K562 (cell line): ENCODE measurements around the gene HDLBP. TPM values are rescaled to one million over a fixed set of nuclear protein-coding genes. Genes with fewer than 3 reads are reported as not detected.

Experiments
- ATAC-seq: fragments of 200-7000 bp; cut with Tn5 transposase; 3 replicates; pipeline ENCODE4 v1.9.1; 2020; ENCODE audit warnings: moderate library complexity
- BruUV-seq: library from RNA; stranded (reverse); fragments of 400-500 nt; replicated peaks from 2 replicates; lab custom pipeline; 2021; lab: Mats Ljungman, UMichigan
- CTCF ChIA-PET: fragments of 300-600 bp; formaldehyde crosslinking; extraction: SDS; loops from one replicate; lab custom pipeline; 2021; ENCODE audit warnings: low intra/inter-chr PET ratio; lab: Yijun Ruan, JAX
- POLR2A ChIA-PET: fragments of 300-600, 350-650 bp; sonication (Branson Sonifier 250); formaldehyde crosslinking; extraction: SDS; loops from one replicate; lab custom pipeline; 2021; ENCODE audit warnings: antibody characterized with exemption, inconsistent platforms; lab: Yijun Ruan, JAX
- DNase-seq, 4 experiments: peaks; one replicate each; pipeline versions ENCODE4 v3.0.0 to v3.0.0-alpha.2; 2011 to 2018; ENCODE audit warnings: low spot score in 3 of 4, mixed read lengths in 3 of 4; ENCODE audit errors: extremely low read depth in 1 of 4
- FAIRE-seq: peaks from 2 replicates; lab custom pipeline; 2011; peaks lifted over from hg19 to GRCh38; lab: Jason Lieb, UNC
- H2AFZ ChIP-seq: 2 replicates; pipeline ENCODE4 v1.6.0; 2011; ENCODE audit warnings: low read depth, low read length, control low read depth, inconsistent platforms
- H3K27ac ChIP-seq: fragments of 200-600 bp; 3 replicates; pipeline ENCODE4 v1.8.0; 2011; ENCODE audit warnings: low read depth, mild to moderate bottlenecking, control low read depth, inconsistent platforms, low read length, moderate library complexity, mixed read lengths; ENCODE audit errors: extremely low read depth
- H3K27me3 ChIP-seq, 2 experiments: fragments of 300-600 bp in 1 of 2; 2 replicates in 1 of 2; 3 replicates in 1 of 2; pipeline versions ENCODE4 v1.6.0 to v1.8.0; 2011; ENCODE audit warnings: inconsistent platforms in 2 of 2, low read length in 2 of 2, mild to moderate bottlenecking in 1 of 2, mixed read lengths in 1 of 2, moderate library complexity in 1 of 2; ENCODE audit not compliant: control insufficient read depth in 2 of 2, insufficient read depth in 2 of 2
- H3K36me3 ChIP-seq: fragments of 300-600 bp; 3 replicates; pipeline ENCODE4 v1.8.0; 2011; ENCODE audit warnings: mild to moderate bottlenecking, low read length, inconsistent platforms; ENCODE audit not compliant: control insufficient read depth, insufficient read depth
- H3K4me1 ChIP-seq, 2 experiments: fragments of 200-600 bp in 1 of 2; replicated peaks in 1 of 2; 2 replicates in 1 of 2; 3 replicates in 1 of 2; pipeline versions ENCODE4 v1.5.1 to v1.8.0; 2011; ENCODE audit warnings: inconsistent platforms in 2 of 2, low read length in 2 of 2, mild to moderate bottlenecking in 1 of 2, mixed read lengths in 1 of 2, moderate library complexity in 1 of 2; ENCODE audit not compliant: control insufficient read depth in 2 of 2, insufficient read depth in 2 of 2
- H3K4me2 ChIP-seq: 2 replicates; pipeline ENCODE4 v1.6.1; 2011; ENCODE audit warnings: low read length, control low read depth, inconsistent platforms, mixed read lengths; ENCODE audit not compliant: insufficient read depth
- H3K4me3 ChIP-seq: fragments of 200-600 bp; sonication (generic), shearing (Covaris generic); 2 replicates; pipeline ENCODE4 v1.5.1; 2016; ENCODE audit warnings: control low read depth, inconsistent platforms
- H3K79me2 ChIP-seq: fragments of 200-600 bp; 3 replicates; pipeline ENCODE4 v1.8.0; 2011; ENCODE audit warnings: low read length, inconsistent platforms; ENCODE audit not compliant: control insufficient read depth, insufficient read depth
- H3K9ac ChIP-seq, 2 experiments: 2 replicates each; pipeline versions ENCODE4 v1.6.0 to v1.6.1; 2011; ENCODE audit warnings: low read depth in 2 of 2, low read length in 2 of 2, control low read depth in 1 of 2, inconsistent platforms in 1 of 2, mild to moderate bottlenecking in 1 of 2, mixed read lengths in 1 of 2; ENCODE audit not compliant: insufficient read depth in 1 of 2
- H3K9me1 ChIP-seq: one replicate; pipeline ENCODE4 v1.6.0; 2011; ENCODE audit warnings: inconsistent platforms, mild to moderate bottlenecking, low read length, moderate library complexity; ENCODE audit not compliant: control insufficient read depth, insufficient read depth
- H3K9me3 ChIP-seq: replicated peaks from 2 replicates; pipeline ENCODE4 v1.5.1; 2011; ENCODE audit warnings: low read depth, low read length, inconsistent platforms; ENCODE audit not compliant: control insufficient read depth, insufficient read depth
- H4K20me1 ChIP-seq: replicated peaks from 2 replicates; pipeline ENCODE4 v1.6.1; 2011; ENCODE audit warnings: low read length, inconsistent platforms, mixed read lengths; ENCODE audit not compliant: control insufficient read depth, insufficient read depth
- POLR2G ChIP-seq: fragments of 200-400 bp; formaldehyde crosslinking; IDR thresholded peaks from 2 replicates; pipeline ENCODE4 v1.6.1; 2017; ENCODE audit warnings: low read depth, mild to moderate bottlenecking, antibody characterized with exemption, low read length, moderate library complexity
- ZNF785 ChIP-seq: fragments of 250-450 bp; sonication (Bioruptor Pico); IDR thresholded peaks from 2 replicates; pipeline ENCODE4 v1.4.0; 2020; ENCODE audit warnings: mild to moderate bottlenecking
- WGBS: fragments of 100-300 bp; shearing (Covaris generic); methylation state at CpG from one replicate; pipeline ENCODE4 v1.1.6; 2016; ENCODE audit warnings: low coverage, mixed read lengths; ENCODE audit not compliant: insufficient coverage; ENCODE audit errors: missing lambda C conversion rate; 5-methylcytosine and 5-hydroxymethylcytosine counted together
- in situ Hi-C: fragments of 300-500 bp; cut with MboI; formaldehyde crosslinking; loops from 4 replicates; pipeline ENCODE4 v1.15.0; 2018; ENCODE audit warnings: inconsistent platforms, mixed read lengths
- intact Hi-C: fragments of 100-400 bp; cut with micrococcal nuclease; formaldehyde crosslinking; loops from 2 replicates; pipeline ENCODE4 v1.14.2; 2022
- polyA plus RNA-seq, 8 experiments: library from polyadenylated mRNA; depleted of rRNA in 4 of 8; stranded (reverse) in 5 of 8; unstranded in 3 of 8; fragments of >200 nt; fragmentation: Nextera tagmentation in 2 of 8; fragmentation: Illumina TruSeq in 1 of 8; extraction: Ambion mirVana in 2 of 8; extraction: Trizol in 1 of 8; gene quantifications; 2 replicates each; pipeline versions ENCODE4 v1.2.1 to v1.2.3, GENCODE V29; 2011 to 2014; ENCODE audit warnings: inconsistent platforms in 1 of 8, missing spikeins in 1 of 8
- total RNA-seq, 7 experiments: library from RNA; depleted of rRNA in 6 of 7; stranded (reverse); fragments of >200 nt in 6 of 7; fragmentation: Illumina TruSeq in 2 of 7; extraction: Trizol in 2 of 7; gene quantifications; 2 replicates each; pipeline versions ENCODE4 v1.2.1 to v1.2.3, GENCODE V29; 2011 to 2021; ENCODE audit warnings: low replicate concordance in 1 of 7
- TF ChIP-seq, protein P1 (sequence below): sonication (generic); formaldehyde crosslinking; IDR thresholded peaks from 2 replicates; pipeline ENCODE4 v1.8.0; 2022; ENCODE audit warnings: mild to moderate bottlenecking, missing genetic modification reagents

The HDLBP gene
- total and polyA plus RNA-seq, 9 of the 15 experiments (the other 6 are each of a cell fraction or from before 2014, with no cell fraction given), result 24.4 to 378 (median 146) TPM

DNA sequence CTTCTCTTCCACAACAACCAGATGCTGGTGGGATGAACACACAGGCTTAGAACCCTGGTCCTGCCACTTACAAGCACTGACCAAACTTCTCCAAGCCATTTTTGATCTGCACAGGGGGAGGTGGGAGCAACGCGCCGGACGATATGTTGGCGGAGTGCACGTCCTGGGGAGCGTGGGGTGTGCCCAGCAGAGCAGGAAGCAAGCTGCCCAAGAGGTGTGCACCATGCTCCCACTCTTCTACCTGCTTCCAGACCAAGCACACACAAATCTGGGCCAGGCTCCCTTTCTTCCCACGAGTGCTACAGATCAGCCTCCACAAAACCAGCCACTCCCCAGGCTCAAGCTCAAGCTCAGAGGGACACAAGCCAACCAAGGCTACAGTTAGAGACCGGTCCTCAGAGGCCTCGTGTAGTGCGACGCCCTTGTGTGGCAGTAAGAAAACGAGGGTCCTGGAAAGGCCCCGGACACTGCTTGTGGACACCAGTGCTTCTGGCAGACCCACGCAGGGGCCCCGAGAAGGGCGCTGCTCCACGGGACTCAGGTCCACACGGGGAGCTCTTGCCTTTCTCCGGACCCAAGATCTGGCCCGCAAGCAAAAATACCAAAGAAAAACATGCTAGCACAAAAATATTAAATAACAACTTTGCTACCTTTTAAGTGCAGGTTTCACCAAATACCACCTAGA, 75.0 kb downstream of the HDLBP start:
- H2AFZ ChIP-seq, result no peak overlapping the region
- H3K4me3 ChIP-seq, result no peak overlapping the region
- 0 out of 2 replicates have a peak, but pooled peaks have one; percentile 36 for TF ChIP-seq POLR2G
- TF ChIP-seq, protein P1, sequence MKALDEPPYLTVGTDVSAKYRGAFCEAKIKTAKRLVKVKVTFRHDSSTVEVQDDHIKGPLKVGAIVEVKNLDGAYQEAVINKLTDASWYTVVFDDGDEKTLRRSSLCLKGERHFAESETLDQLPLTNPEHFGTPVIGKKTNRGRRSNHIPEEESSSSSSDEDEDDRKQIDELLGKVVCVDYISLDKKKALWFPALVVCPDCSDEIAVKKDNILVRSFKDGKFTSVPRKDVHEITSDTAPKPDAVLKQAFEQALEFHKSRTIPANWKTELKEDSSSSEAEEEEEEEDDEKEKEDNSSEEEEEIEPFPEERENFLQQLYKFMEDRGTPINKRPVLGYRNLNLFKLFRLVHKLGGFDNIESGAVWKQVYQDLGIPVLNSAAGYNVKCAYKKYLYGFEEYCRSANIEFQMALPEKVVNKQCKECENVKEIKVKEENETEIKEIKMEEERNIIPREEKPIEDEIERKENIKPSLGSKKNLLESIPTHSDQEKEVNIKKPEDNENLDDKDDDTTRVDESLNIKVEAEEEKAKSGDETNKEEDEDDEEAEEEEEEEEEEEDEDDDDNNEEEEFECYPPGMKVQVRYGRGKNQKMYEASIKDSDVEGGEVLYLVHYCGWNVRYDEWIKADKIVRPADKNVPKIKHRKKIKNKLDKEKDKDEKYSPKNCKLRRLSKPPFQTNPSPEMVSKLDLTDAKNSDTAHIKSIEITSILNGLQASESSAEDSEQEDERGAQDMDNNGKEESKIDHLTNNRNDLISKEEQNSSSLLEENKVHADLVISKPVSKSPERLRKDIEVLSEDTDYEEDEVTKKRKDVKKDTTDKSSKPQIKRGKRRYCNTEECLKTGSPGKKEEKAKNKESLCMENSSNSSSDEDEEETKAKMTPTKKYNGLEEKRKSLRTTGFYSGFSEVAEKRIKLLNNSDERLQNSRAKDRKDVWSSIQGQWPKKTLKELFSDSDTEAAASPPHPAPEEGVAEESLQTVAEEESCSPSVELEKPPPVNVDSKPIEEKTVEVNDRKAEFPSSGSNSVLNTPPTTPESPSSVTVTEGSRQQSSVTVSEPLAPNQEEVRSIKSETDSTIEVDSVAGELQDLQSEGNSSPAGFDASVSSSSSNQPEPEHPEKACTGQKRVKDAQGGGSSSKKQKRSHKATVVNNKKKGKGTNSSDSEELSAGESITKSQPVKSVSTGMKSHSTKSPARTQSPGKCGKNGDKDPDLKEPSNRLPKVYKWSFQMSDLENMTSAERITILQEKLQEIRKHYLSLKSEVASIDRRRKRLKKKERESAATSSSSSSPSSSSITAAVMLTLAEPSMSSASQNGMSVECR (CRISPR knock-in tag), result no peak
- no peak for TF ChIP-seq ZNF785
- peaks cover 93% of the 10 kb centered on the region; the same call in 2 of the 3 replicates for H3K36me3 ChIP-seq
- no peak overlapping the region for H3K4me2 ChIP-seq
- POLR2A ChIA-PET, result no interaction called here
- in situ Hi-C loops (no loop called here), intact Hi-C loops (no loop called here)
- H3K4me1 ChIP-seq, result no peaks in the 10 kb centered on the region
- H3K9me1 ChIP-seq, result no peaks in the 10 kb centered on the region
- no TSS peak for BruUV-seq
- FAIRE-seq (no peak), DNase-seq (no peak), ATAC-seq (no peak)
- no peaks in the 10 kb centered on the region for H3K9me3 ChIP-seq
- H3K27ac ChIP-seq, result no peak overlapping the region
- no peaks in the 10 kb centered on the region for H4K20me1 ChIP-seq
- no peak overlapping the region for H3K9ac ChIP-seq
- 95% methylated on average over 19 of the region's 21 CpGs for WGBS
- no peaks in the 10 kb centered on the region for H3K79me2 ChIP-seq
- no peaks in the 10 kb centered on the region for H3K27me3 ChIP-seq
- CTCF ChIA-PET, result no interaction called here
